HAP-1 (cell line): ENCODE measurements around the gene SYT12.
"Not testable (repeated sequence)": the region's sequence is repeated elsewhere in the genome, so short reads cannot be mapped to it uniquely, and the experiment has no call there.

ENCODE experiments used
- DNase-seq, 2 experiments: peaks; one replicate each; pipeline ENCODE4 v3.0.0-alpha.2; 2016 to 2020; ENCODE audit warnings: low spot score in 2 of 2
- H3K27me3 ChIP-seq: fragments of 250-450 bp; sonication (Bioruptor Pico); 2 replicates; pipeline ENCODE4 v1.5.1; 2020; ENCODE audit warnings: low read depth, mild to moderate bottlenecking, moderate library complexity
- H3K36me3 ChIP-seq: fragments of 250-450 bp; sonication (Bioruptor Pico); replicated peaks from 2 replicates; pipeline ENCODE4 v1.5.1; 2020; ENCODE audit warnings: mild to moderate bottlenecking
- H3K4me1 ChIP-seq: fragments of 250-450 bp; sonication (Bioruptor Pico); 2 replicates; pipeline ENCODE4 v1.5.1; 2020; ENCODE audit warnings: mild to moderate bottlenecking
- H3K4me3 ChIP-seq: fragments of 250-450 bp; sonication (Bioruptor Pico); 2 replicates; pipeline ENCODE4 v1.5.1; 2020; ENCODE audit warnings: mild to moderate bottlenecking, moderate library complexity
- H3K9me3 ChIP-seq: fragments of 250-450 bp; sonication (Bioruptor Pico); 2 replicates; pipeline ENCODE4 v1.5.1; 2020; ENCODE audit warnings: mild to moderate bottlenecking, moderate library complexity
- in situ Hi-C: fragments of 300-500 bp; cut with MboI; formaldehyde crosslinking; loops from 3 replicates; pipeline ENCODE4 v1.14.3; 2020; ENCODE audit warnings: low sequenced_read_pairs, inconsistent platforms, mixed read lengths

SYT12 gene

GRCh38 chr11:66985508-66986177 is 37.3 kb upstream of the SYT12 start:
- in situ Hi-C loops, result no loop called here
- Histone ChIP-seq H3K4me1 (peaks cover 5% of the 10 kb centered on the region), H3K27me3 (no peaks in the 10 kb centered on the region), H3K36me3 (no peaks in the 10 kb centered on the region), H3K9me3 (no peaks in the 10 kb centered on the region), H3K4me3 (no peak overlapping the region)
- DNase-seq, result no peak

- Histone ChIP-seq H3K4me3 (no peak overlapping the region), H3K9me3 (no peaks in the 10 kb centered on the region), H3K36me3 (no peaks in the 10 kb centered on the region), H3K27me3 (no peaks in the 10 kb centered on the region), H3K4me1 (peaks cover 5% of the 10 kb centered on the region)
- DNase-seq, result no peak
- in situ Hi-C loops, result no loop called here
These were observed 36.8 kb upstream of the SYT12 start for GRCh38 chr11:66986178-66986545.

DNA sequence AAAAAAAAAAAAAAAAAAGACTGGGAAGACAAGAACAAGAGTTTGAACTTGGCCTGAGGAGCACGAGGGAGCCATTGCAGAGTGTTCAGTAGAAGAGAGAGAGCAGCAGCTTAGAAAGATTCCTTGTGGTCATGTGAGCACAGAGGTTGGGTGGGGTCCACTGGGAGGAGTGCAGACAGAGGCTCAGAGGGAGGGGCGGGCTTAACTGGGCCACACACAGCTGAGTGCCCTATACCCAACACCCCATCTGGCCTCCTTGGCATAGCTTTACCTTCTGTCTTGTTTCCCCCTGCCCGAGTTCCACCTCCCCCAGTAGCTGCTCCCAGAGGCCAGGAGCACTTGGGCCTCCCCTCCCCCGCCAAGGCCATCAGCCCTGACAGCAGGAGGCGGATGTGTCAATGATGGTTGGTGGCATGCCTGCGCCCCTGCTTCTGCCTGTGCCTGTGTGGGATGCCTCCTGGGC is 35.7 kb upstream of the SYT12 start:
- DNase-seq, result peak in 1 of 2 experiments; percentile 22
- Histone ChIP-seq H3K36me3 (no peaks in the 10 kb centered on the region), H3K9me3 (no peaks in the 10 kb centered on the region), H3K27me3 (no peaks in the 10 kb centered on the region), H3K4me3 (no peak overlapping the region), H3K4me1 (peaks cover 1% of the 10 kb centered on the region)
- in situ Hi-C loops, result no loop called here

DNA sequence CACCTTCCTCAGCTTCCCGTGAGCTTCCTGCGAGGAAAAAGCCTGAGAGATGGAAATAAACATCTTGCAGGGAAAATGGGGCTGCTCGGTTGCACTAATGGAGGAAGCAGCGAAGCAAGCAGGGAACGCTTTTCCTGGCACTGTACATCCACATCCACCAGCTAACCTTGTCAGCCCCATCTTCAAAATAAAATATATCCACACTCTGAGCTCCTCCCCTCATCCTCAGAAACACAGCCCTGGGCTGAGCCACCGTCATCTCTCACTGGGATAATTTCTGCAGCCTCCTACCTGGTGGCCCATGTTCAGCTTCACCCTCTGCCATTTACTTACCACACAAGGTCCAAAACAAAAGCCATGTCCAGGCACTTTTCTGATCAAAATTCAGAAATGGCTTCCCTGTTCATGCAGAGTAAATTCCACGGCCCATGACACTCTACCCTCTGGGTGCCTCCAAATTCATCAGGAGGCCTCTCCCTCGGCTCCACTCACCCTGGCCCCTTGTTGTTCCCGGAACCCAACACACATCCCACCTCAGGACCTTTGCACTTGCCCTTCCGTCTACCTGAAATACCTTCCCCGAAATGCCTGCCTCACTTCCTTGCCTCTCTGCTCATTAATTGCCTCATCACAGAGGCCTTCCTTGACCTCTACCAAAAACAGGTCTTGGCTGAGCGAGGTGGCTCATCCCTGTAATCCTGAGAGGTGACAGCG is 34.9 kb upstream of the SYT12 start:
- Histone ChIP-seq H3K9me3 (no peaks in the 10 kb centered on the region), H3K27me3 (no peaks in the 10 kb centered on the region), H3K4me1 (no peaks in the 10 kb centered on the region), H3K4me3 (no peak overlapping the region), H3K36me3 (no peaks in the 10 kb centered on the region)
- in situ Hi-C loops, result no loop called here
- no peak for DNase-seq

DNA sequence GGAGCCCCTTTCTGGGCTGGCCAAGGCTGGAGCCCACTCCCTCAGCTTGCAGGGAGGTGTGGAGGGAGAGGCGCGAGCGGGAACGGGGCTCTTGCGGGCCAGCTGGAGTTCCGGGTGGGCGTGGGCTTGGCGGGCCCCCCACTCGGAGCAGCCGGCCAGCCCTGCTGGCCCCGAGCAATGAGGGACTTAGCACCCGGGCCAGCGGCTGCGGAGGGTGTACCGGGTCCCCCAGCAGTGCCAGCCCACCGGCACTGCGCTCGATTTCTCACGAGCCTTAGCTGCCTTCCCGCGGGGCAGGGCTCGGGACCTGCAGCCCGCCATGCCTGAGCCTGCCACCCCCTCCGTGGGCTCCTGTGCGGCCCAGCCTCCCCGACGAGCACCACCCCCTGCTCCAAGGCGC is 34.2 kb upstream of the SYT12 start:
- H3K36me3 ChIP-seq, in situ Hi-C loops: not testable (repeated sequence)

DNA sequence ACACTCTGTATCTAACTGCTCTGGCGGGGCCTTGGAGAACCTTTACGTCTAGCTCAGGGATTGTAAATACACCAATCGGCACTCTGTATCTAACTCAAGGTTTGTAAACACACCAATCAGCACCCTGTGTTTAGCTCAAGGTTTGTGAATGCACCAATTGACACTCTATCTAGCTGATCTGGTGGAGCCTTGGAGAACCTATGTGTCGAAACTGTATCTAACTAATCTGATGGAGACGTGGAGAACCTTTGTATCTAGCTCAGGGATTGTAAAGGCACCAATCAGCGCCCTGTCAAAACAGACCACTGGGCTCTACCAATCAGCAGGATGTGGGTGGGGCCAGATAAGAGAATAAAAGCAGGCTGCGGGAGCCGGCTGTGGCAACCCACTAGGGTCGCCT is 33.6 kb upstream of the SYT12 start:
- H3K4me3 ChIP-seq, H3K4me1 ChIP-seq, DNase-seq, H3K36me3 ChIP-seq, H3K9me3 ChIP-seq, H3K27me3 ChIP-seq, in situ Hi-C loops: not testable (repeated sequence)

More for the DNA sequence above, 34.2 kb upstream of the SYT12 start:
- H3K27me3 ChIP-seq, DNase-seq, H3K4me3 ChIP-seq, H3K4me1 ChIP-seq, H3K9me3 ChIP-seq: not testable (repeated sequence)

DNA sequence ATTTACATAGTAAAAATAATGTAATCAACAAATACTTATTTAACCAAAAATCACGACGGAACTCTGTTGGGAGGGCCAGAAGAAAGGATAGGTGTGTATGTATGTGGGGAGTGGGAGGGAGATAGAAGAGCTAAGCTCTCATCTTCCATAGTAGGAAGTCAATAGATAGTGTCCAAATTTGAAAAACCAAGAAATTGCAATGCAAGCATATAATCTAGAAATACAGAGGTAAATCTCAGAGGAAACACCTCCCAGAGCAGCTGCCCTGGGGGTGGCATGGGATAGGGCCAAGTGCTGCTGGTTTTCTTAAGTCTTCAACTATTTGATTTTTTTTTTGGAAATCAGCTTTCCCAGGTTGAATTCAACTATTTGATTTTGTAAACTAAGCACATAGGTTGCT is 30.9 kb upstream of the SYT12 start:
- no peak for DNase-seq
- in situ Hi-C loops, result no loop called here
- H3K27me3 ChIP-seq, result no peaks in the 10 kb centered on the region
- no peaks in the 10 kb centered on the region for H3K9me3 ChIP-seq
- no peak overlapping the region for H3K4me3 ChIP-seq
- no peaks in the 10 kb centered on the region for H3K4me1 ChIP-seq
- H3K36me3 ChIP-seq, result no peaks in the 10 kb centered on the region

DNA sequence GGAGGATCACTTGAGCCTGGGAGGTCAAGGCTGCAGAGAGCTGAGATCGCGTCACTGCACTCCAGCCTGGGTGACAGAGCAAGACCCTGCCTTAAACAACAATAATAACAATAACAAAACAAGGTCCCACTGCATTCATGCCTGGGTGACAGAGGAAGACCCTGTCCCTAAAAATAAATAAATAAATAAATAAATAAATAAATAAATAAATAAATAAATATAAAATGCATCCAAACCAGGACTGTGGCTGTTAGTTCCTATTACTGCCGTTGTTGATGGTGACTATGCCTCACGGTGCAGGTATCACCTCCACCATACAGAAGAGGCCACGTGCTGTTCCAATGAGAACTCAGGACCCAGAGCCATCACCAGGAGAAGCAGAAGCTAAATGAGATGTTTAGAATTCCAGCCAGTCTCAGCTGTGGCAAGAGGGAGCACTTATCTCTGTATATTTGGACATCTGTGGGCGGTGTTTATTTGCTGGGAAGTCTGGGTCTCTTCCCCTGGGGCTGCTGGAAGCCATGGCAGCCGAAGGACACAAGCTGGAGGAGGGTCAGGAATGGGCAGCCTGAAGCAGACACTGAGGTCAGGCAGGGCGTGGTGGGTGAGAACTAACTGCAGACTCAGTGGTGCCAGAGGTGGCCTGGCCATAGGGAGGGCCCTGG is 26.2 kb upstream of the SYT12 start:
- no peaks in the 10 kb centered on the region for H3K36me3 ChIP-seq
- DNase-seq, result no peak
- H3K9me3 ChIP-seq, result no peaks in the 10 kb centered on the region
- no peaks in the 10 kb centered on the region for H3K27me3 ChIP-seq
- no peak overlapping the region for H3K4me3 ChIP-seq
- in situ Hi-C loops, result no loop called here
- H3K4me1 ChIP-seq, result no peaks in the 10 kb centered on the region

GRCh38 chr11:66999555-66999954 is 23.4 kb upstream of the SYT12 start:
- in situ Hi-C loops, result no loop called here
- Histone ChIP-seq H3K27me3 (no peaks in the 10 kb centered on the region), H3K4me1 (peaks cover 6% of the 10 kb centered on the region), H3K36me3 (no peaks in the 10 kb centered on the region), H3K9me3 (no peaks in the 10 kb centered on the region), H3K4me3 (no peak overlapping the region)
- DNase-seq, result no peak

GRCh38 chr11:67001332-67001731 is 21.6 kb upstream of the SYT12 start:
- DNase-seq, result no peak
- in situ Hi-C loops, result no loop called here
- H3K4me3 ChIP-seq, result no peak overlapping the region
- H3K4me1 ChIP-seq, result peaks cover 6% of the 10 kb centered on the region
- no peaks in the 10 kb centered on the region for H3K9me3 ChIP-seq
- no peaks in the 10 kb centered on the region for H3K36me3 ChIP-seq
- H3K27me3 ChIP-seq, result no peaks in the 10 kb centered on the region

DNA sequence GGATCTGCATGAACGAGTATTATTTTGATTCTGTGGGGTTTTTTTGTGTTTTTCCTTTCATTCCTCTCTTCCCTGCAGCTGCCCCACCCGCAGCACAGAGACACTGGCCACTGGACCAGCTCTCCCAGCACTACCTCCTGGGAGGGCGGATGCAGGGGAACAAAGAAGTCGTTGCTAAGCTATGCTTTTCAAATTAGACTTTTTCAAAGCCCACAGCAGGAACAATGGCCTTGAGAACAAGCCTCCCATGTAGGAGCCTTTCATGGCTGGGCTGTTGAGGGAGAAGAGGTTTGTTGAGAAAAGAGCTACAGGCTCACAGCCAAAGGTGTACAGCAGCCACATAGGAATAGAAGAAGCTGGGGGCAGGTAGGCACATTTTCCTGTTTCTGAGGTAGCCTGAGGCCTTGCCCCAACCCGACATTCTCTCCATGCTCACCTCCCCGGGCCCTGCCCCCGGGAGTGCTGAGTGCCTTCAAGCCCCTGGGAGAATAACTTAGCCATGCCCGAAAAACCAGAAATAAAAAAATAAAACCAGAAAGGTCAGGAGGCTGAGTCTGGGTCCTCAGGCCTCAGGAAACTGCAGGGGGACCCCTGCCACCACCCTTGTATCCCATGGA is 20.5 kb upstream of the SYT12 start:
- in situ Hi-C loops, result no loop called here
- DNase-seq, result peak; percentile 72 to 82
- no peak overlapping the region for H3K4me3 ChIP-seq
- no peaks in the 10 kb centered on the region for H3K36me3 ChIP-seq
- peaks cover 6% of the 10 kb centered on the region for H3K4me1 ChIP-seq
- H3K9me3 ChIP-seq, result no peaks in the 10 kb centered on the region
- H3K27me3 ChIP-seq, result no peaks in the 10 kb centered on the region

DNA sequence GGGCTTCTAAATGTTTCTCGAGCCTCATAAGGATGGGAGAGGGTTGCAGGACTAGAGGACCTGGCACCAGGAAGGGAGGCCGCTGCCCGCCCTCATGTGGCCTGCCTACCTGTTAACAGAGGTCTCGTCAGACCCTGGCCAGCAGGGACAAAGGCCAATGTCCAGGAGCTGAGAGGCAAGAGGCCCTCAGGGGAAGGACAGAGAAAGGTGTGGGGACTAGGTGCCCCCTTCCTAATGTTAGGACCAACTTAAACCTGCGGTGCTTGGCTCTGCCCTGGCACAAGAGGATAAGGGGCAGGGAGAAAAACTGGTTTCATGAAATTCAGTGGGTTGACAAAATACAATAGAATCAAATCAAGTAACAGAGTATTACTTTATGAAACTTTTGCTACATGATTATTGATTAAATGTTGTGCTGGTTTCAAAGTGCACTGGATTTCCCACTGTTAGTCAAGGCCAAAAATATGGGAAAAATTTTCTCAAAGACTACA is 20.0 kb upstream of the SYT12 start:
- DNase-seq, result no peak
- Histone ChIP-seq H3K27me3 (no peaks in the 10 kb centered on the region), H3K4me1 (peaks cover 6% of the 10 kb centered on the region), H3K36me3 (no peaks in the 10 kb centered on the region), H3K4me3 (no peak overlapping the region), H3K9me3 (no peaks in the 10 kb centered on the region)
- in situ Hi-C loops, result no loop called here

GRCh38 chr11:67005200-67005599 is 17.7 kb upstream of the SYT12 start:
- H3K36me3 ChIP-seq, in situ Hi-C loops, H3K4me3 ChIP-seq, H3K27me3 ChIP-seq, DNase-seq, H3K9me3 ChIP-seq, H3K4me1 ChIP-seq: not testable (repeated sequence)
